ENCODE results near the gene AMFR. TPM values are rescaled to one million over a fixed set of nuclear protein-coding genes. Genes with fewer than 3 reads are reported as not detected.

The AMFR gene
- total RNA-seq, 1 experiment from 2014 or later = 66.3 TPM

- TF ChIP-seq POLR2A (IDR thresholded peaks at IDR 0.05; ENCODE audit: borderline replicate concordance, extremely low read depth, insufficient read depth, insufficient read length) (no peak), YY1 (IDR thresholded peaks at IDR 0.05; ENCODE audit: extremely low read depth, insufficient replicate concordance, low read depth, low read length) (no peak), SP1 (IDR thresholded peaks at IDR 0.05; ENCODE audit: low read depth) (no peak)
- Histone ChIP-seq H3K9ac (ENCODE audit: low read length) (no peak overlapping the region), H3K9me2 (ENCODE audit: insufficient read depth) (no peaks in the 10 kb centered on the region), H3K79me2 (ENCODE audit: insufficient read depth, low read length) (peaks cover 48% of the 10 kb centered on the region), H3K4me2 (ENCODE audit: low read length) (no peak overlapping the region), H3K4me3 (replicated peaks in 1 of 2; ENCODE audit: low read depth in 1 of 2, low read length in 2 of 2) (no peak overlapping the region), H2AFZ (ENCODE audit: low read depth, low read length, poor library complexity, severe bottlenecking) (no peak overlapping the region), H3K27me3 (ENCODE audit: insufficient read depth, low read length) (no peaks in the 10 kb centered on the region), H3K4me1 (ENCODE audit: control insufficient read depth in 1 of 2, insufficient read depth in 2 of 2, low read length in 2 of 2) (peaks cover 0 to 3% of the 10 kb centered on the region in 2 experiments; a peak in 3 of 4 replicates), H3K27ac (ENCODE audit: low read depth, low read length) (no peak overlapping the region), H3K9me3 (ENCODE audit: control insufficient read depth in 1 of 2, insufficient read depth in 1 of 2, low read depth in 1 of 2, low read length in 2 of 2) (no peaks in the 10 kb centered on the region), H3K36me3 (ENCODE audit: control insufficient read depth in 1 of 2, insufficient read depth in 2 of 2, low read length in 2 of 2) (peaks cover 0 to 4% of the 10 kb centered on the region in 2 experiments; a peak in 3 of 4 replicates), H4K20me1 (ENCODE audit: insufficient read depth) (no peaks in the 10 kb centered on the region)
- ChIA-PET POLR2A (no interaction called here), CTCF (no interaction called here), RAD21 (ENCODE audit: low non-redundant PET in 1 of 2, low total read pairs in 2 of 2, uncharacterized antibody in 2 of 2, unreplicated experiment in 2 of 2) (no interaction called here)
- intact Hi-C loops (cut with micrococcal nuclease) = no loop called here
- no peak for DNase-seq (ENCODE audit: low read depth, low spot score)
- ATAC-seq = no peak
- no TSS peak for BruUV-seq (replicated peaks)
Measured at GRCh38 chr16:56414366-56414765, 11.0 kb downstream of the AMFR start.

DNA sequence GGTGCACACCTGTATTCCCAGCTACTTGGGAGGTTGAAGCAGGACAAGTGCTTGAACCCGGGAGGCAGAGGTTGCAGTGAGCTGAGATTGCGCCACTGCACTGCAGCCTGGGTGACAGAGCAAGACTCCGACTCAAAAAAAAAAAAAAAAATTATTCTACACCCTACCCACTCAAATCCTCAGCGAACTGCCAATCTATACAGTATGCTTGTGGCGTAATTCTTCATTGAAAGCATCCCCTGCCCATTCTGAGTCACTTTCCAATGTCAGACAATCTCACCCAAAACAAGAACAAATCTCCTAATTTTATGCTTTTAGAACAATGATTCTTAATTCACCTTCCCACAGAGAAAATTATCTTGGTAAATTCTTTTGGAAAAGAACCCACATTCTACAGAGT, 12.0 kb downstream of the AMFR start:
- BruUV-seq (replicated peaks) = TSS peak; percentile 13

More for the DNA sequence above, 12.0 kb downstream of the AMFR start:
- Histone ChIP-seq H3K36me3 (ENCODE audit: control insufficient read depth in 1 of 2, insufficient read depth in 2 of 2, low read length in 2 of 2) (peaks cover 2 to 13% of the 10 kb centered on the region in 2 experiments; a peak in 3 of 4 replicates), H4K20me1 (ENCODE audit: insufficient read depth) (no peaks in the 10 kb centered on the region), H3K27me3 (ENCODE audit: insufficient read depth, low read length) (no peaks in the 10 kb centered on the region), H3K9me2 (ENCODE audit: insufficient read depth) (no peaks in the 10 kb centered on the region), H2AFZ (ENCODE audit: low read depth, low read length, poor library complexity, severe bottlenecking) (no peak overlapping the region), H3K9me3 (ENCODE audit: control insufficient read depth in 1 of 2, insufficient read depth in 1 of 2, low read depth in 1 of 2, low read length in 2 of 2) (no peaks in the 10 kb centered on the region), H3K9ac (ENCODE audit: low read length) (no peak overlapping the region), H3K27ac (ENCODE audit: low read depth, low read length) (no peak overlapping the region), H3K4me1 (ENCODE audit: control insufficient read depth in 1 of 2, insufficient read depth in 2 of 2, low read length in 2 of 2) (no peaks in the 10 kb centered on the region), H3K4me2 (ENCODE audit: low read length) (no peak overlapping the region), H3K4me3 (replicated peaks in 1 of 2; ENCODE audit: low read depth in 1 of 2, low read length in 2 of 2) (no peak overlapping the region), H3K79me2 (ENCODE audit: insufficient read depth, low read length) (peaks cover 46% of the 10 kb centered on the region)
- TF ChIP-seq CBX3 (IDR thresholded peaks at IDR 0.05; ENCODE audit: low read depth) (no peak), SP1 (IDR thresholded peaks at IDR 0.05; ENCODE audit: low read depth) (no peak), SIN3A (IDR thresholded peaks at IDR 0.05; ENCODE audit: low read depth) (no peak), EGR1 (IDR thresholded peaks at IDR 0.05; ENCODE audit: low read depth) (no peak), ZNF274 (IDR thresholded peaks at IDR 0.05; ENCODE audit: low read depth, low read length) (no peak), CEBPB (IDR thresholded peaks at IDR 0.05; ENCODE audit: low read depth) (no peak)
- ChIA-PET CTCF (no interaction called here), RAD21 (ENCODE audit: low non-redundant PET in 1 of 2, low total read pairs in 2 of 2, uncharacterized antibody in 2 of 2, unreplicated experiment in 2 of 2) (no interaction called here), POLR2A (no interaction called here)
- intact Hi-C loops (cut with micrococcal nuclease) = no loop called here
- no peak for DNase-seq (ENCODE audit: low read depth, low spot score)
- no peak for ATAC-seq

Data from HCT116 (cell line).